Keratinocyte (primary cell): ENCODE results near the gene IQSEC3. TPM values are rescaled to one million over a fixed set of nuclear protein-coding genes. Genes with fewer than 3 reads are reported as not detected.

Experiments
- DNase-seq: peaks from one replicate; pipeline ENCODE4 v3.0.0-alpha.2; 2011; ENCODE audit warnings: low read depth, missing footprints, low spot score
- FAIRE-seq: peaks from 2 replicates; lab custom pipeline; 2011; peaks lifted over from hg19 to GRCh38; lab: Jason Lieb, UNC
- H2AFZ ChIP-seq: 2 replicates; pipeline ENCODE4 v1.6.0; 2012; ENCODE audit warnings: low read length, control low read depth, inconsistent platforms; ENCODE audit not compliant: control insufficient read depth
- H3K27ac ChIP-seq: 2 replicates; pipeline ENCODE4 v1.5.1; 2011; ENCODE audit warnings: low read length; ENCODE audit not compliant: control insufficient read depth, insufficient read depth
- H3K27me3 ChIP-seq: 3 replicates; pipeline ENCODE4 v1.6.0; 2011; ENCODE audit warnings: low read length; ENCODE audit not compliant: control insufficient read depth, insufficient read depth; ENCODE audit errors: extremely low read depth
- H3K36me3 ChIP-seq, 2 experiments: 2 replicates in 1 of 2; 3 replicates in 1 of 2; pipeline ENCODE4 v1.5.1; 2011; ENCODE audit warnings: low read length in 2 of 2, mild to moderate bottlenecking in 1 of 2; ENCODE audit not compliant: control insufficient read depth in 2 of 2, insufficient read depth in 2 of 2; ENCODE audit errors: extremely low read depth in 1 of 2
- H3K4me1 ChIP-seq: 3 replicates; pipeline ENCODE4 v1.5.1; 2011; ENCODE audit warnings: low read length; ENCODE audit not compliant: control insufficient read depth, insufficient read depth; ENCODE audit errors: extremely low read depth
- H3K4me2 ChIP-seq: 3 replicates; pipeline ENCODE4 v1.6.0; 2011; ENCODE audit warnings: low read depth, low read length; ENCODE audit not compliant: control insufficient read depth, insufficient read depth; ENCODE audit errors: extremely low read depth
- H3K4me3 ChIP-seq, 3 experiments: fragments of 200-600 bp in 1 of 3; sonication (generic) in 1 of 3; 2 replicates in 2 of 3; 3 replicates in 1 of 3; pipeline ENCODE4 v1.5.1; 2011 to 2016; ENCODE audit warnings: low read length in 3 of 3, mild to moderate bottlenecking in 3 of 3, control low read depth in 2 of 3, inconsistent platforms in 1 of 3, low read depth in 1 of 3, mixed read lengths in 1 of 3, mixed run types in 1 of 3, moderate library complexity in 1 of 3; ENCODE audit not compliant: control insufficient read depth in 2 of 3, insufficient read depth in 2 of 3; ENCODE audit errors: extremely low read depth in 1 of 3
- H3K79me2 ChIP-seq: 2 replicates; pipeline ENCODE4 v1.6.0; 2012; ENCODE audit warnings: low read length; ENCODE audit not compliant: control insufficient read depth, insufficient read depth
- H3K9ac ChIP-seq: 3 replicates; pipeline ENCODE4 v1.6.0; 2011; ENCODE audit warnings: low read length; ENCODE audit not compliant: control insufficient read depth, insufficient read depth; ENCODE audit errors: extremely low read depth
- H3K9me1 ChIP-seq: 3 replicates; pipeline ENCODE4 v1.6.0; 2011; ENCODE audit warnings: low read length; ENCODE audit not compliant: control insufficient read depth, insufficient read depth; ENCODE audit errors: extremely low read depth
- H3K9me3 ChIP-seq: 2 replicates; pipeline ENCODE4 v1.5.1; 2012; ENCODE audit warnings: low read depth, low read length; ENCODE audit not compliant: control insufficient read depth
- H4K20me1 ChIP-seq: 3 replicates; pipeline ENCODE4 v1.6.0; 2011; ENCODE audit warnings: low read length; ENCODE audit not compliant: control insufficient read depth, insufficient read depth; ENCODE audit errors: extremely low read depth
- CTCF ChIP-seq, 3 experiments: IDR thresholded peaks in 1 of 3; conservative IDR thresholded peaks in 1 of 3; optimal IDR thresholded peaks in 1 of 3; 2 replicates in 2 of 3; 3 replicates in 1 of 3; pipeline versions ENCODE3 to v1.5.1; 2011; ENCODE audit warnings: low read length in 3 of 3, mild to moderate bottlenecking in 3 of 3, moderate library complexity in 2 of 3, control low read depth in 1 of 3, inconsistent platforms in 1 of 3; ENCODE audit not compliant: insufficient read depth in 2 of 3; ENCODE audit errors: extremely low read depth in 1 of 3
- EZH2 ChIP-seq: IDR thresholded peaks from one replicate; pipeline ENCODE4 v1.6.1; 2012; ENCODE audit warnings: inconsistent platforms, mild to moderate bottlenecking, low read length, moderate library complexity
- dilution Hi-C: fragments of 300-500 bp; cut with MboI; formaldehyde crosslinking; loops from one replicate; pipeline ENCODE4 v1.7.0; 2020; ENCODE audit warnings: low sequenced_read_pairs; ENCODE audit not compliant: extremely low pct_ligation_motif_present
- polyA plus RNA-seq, 5 experiments: library from polyadenylated mRNA; depleted of rRNA in 3 of 5; stranded (reverse) in 3 of 5; stranded (forward) in 1 of 5; unstranded in 1 of 5; fragments of >200 nt; gene quantifications; 1 replicate in 1 of 5; 2 replicates in 3 of 5; 3 replicates in 1 of 5; pipeline versions ENCODE4 v1.2.1 to v1.2.3, GENCODE V29; 2011 to 2012; ENCODE audit warnings: missing spikeins in 2 of 5, low read depth in 1 of 5, low replicate concordance in 1 of 5

IQSEC3 gene
- polyA plus RNA-seq, 1 donor (not counting 4 experiments of a cell fraction or from before 2014, with no cell fraction given) = not detected

- Histone ChIP-seq H3K9ac (no peak overlapping the region), H3K27me3 (peaks cover 39% of the 10 kb centered on the region), H3K36me3 (no peaks in the 10 kb centered on the region), H3K79me2 (no peaks in the 10 kb centered on the region), H3K4me3 (no peak overlapping the region), H3K4me1 (no peaks in the 10 kb centered on the region), H3K9me3 (no peaks in the 10 kb centered on the region), H4K20me1 (no peaks in the 10 kb centered on the region), H3K4me2 (no peak overlapping the region), H3K9me1 (no peaks in the 10 kb centered on the region), H2AFZ (no peak overlapping the region), H3K27ac (no peak overlapping the region)
- TF ChIP-seq EZH2 (no peak), CTCF (optimal IDR thresholded peaks at IDR 0.05 in 1 of 3, IDR thresholded peaks at IDR 0.05 in 1 of 3, conservative IDR thresholded peaks at IDR 0.05 in 1 of 3; ENCODE audit: extremely low read depth in 1 of 3, insufficient read depth in 2 of 3, low read length in 3 of 3) (no peak)
- DNase-seq (no peak), FAIRE-seq (no peak)
- dilution Hi-C loops = no loop called here
Measured at GRCh38 chr12:99605-100004, 33.0 kb downstream of the IQSEC3 start.

- TF ChIP-seq CTCF (optimal IDR thresholded peaks at IDR 0.05 in 1 of 3, IDR thresholded peaks at IDR 0.05 in 1 of 3, conservative IDR thresholded peaks at IDR 0.05 in 1 of 3; ENCODE audit: extremely low read depth in 1 of 3, insufficient read depth in 2 of 3, low read length in 3 of 3) (no peak), EZH2 (no peak)
- DNase-seq (no peak), FAIRE-seq (no peak)
- H3K27me3 ChIP-seq = peaks cover 51% of the 10 kb centered on the region
- H3K9ac ChIP-seq = no peak overlapping the region
- H3K9me3 ChIP-seq = no peaks in the 10 kb centered on the region
- no peak overlapping the region for H3K27ac ChIP-seq
- no peak overlapping the region for H3K4me3 ChIP-seq
- H3K79me2 ChIP-seq = no peaks in the 10 kb centered on the region
- H4K20me1 ChIP-seq = no peaks in the 10 kb centered on the region
- H3K4me2 ChIP-seq = no peak overlapping the region
- no peak overlapping the region for H2AFZ ChIP-seq
- H3K4me1 ChIP-seq = no peaks in the 10 kb centered on the region
- H3K9me1 ChIP-seq = no peaks in the 10 kb centered on the region
- dilution Hi-C loops = no loop called here
- H3K36me3 ChIP-seq = no peaks in the 10 kb centered on the region
Measured at GRCh38 chr12:101969-102878, 35.7 kb downstream of the IQSEC3 start.
